COR-L47 (cell line): ENCODE measurements around the gene WDR37.

Experiments
- DNase-seq: peaks from one replicate; lab custom pipeline; 2025; lab: John Stamatoyannopoulos, UW

The WDR37 gene

DNA sequence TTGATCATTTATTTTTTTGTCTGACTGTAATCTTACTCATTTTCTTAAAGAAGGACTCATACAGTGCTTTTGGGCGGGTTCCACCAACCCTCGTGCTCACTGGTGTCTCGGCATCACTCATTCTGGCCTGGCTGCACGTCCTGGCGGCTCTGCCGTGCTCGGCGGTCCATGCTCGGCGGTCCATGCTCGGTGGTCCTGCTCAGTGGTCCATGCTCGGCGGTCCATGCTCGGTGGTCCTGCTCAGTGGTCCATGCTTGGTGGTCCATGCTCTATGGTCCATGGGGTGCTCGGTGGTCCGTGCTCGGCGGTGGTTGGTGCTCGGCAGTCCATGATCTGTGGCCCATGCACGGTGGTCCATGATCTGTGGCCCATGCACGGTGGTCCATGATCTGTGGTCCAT is 72.5 kb downstream of the WDR37 start:
- no peak for DNase-seq

DNA sequence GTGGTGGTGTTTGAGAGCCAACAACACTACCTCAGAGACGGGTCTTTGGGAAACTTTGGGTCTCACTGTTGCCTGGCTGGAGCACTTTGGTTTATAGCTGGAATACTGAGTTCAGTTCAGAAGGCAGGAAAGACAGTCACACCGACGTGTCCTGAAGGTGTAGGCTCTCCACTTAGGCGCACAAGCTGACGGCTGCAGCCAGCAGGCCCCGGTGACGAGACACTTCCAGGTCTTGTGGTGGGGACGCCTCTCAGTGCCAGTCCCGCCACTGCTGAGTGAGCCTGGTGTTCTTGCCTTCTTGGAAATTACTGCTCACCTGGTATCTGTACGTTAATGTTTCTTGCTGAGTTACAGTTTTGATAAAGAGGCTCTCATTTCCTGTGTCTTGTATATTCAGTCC is 74.0 kb downstream of the WDR37 start:
- DNase-seq: no peak

DNA sequence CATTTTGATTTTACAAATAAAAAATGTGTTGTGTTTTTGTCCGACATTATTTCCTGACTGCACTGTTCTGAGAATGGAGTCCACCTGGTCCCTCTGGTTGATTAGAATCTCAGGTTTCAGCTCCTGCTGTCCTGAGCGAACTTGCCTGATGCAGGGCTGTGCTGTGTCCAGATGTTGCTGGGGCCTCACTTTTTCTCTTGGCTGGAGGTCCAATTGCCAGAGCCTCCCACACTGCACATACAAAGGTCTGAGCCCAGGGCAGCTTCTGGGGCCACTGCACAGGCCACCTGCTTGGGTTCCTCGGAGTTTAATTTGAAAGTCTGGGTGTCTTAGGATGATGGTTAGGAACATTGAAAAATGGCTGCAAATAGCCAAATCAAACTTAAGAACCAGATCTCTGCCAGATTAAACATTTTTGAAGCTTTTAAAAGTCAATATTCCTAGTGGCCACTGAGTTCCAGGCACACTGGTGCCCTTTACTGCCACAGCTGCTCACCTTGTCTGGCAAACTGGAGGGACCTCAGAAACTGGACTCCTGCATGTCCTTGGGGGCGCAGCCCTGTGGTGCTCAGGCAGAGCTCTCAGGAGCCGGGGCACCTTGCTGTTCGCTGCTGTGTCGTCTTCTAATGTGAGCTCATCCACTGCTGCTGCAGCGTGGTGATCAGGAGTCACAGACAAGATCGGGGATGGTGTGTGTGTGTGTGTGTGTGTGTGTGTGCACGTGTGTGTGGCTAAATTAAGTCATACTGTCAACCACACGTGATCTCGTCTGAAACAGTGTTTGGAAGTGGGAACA is 75.0 kb downstream of the WDR37 start:
- DNase-seq: no peak

DNA sequence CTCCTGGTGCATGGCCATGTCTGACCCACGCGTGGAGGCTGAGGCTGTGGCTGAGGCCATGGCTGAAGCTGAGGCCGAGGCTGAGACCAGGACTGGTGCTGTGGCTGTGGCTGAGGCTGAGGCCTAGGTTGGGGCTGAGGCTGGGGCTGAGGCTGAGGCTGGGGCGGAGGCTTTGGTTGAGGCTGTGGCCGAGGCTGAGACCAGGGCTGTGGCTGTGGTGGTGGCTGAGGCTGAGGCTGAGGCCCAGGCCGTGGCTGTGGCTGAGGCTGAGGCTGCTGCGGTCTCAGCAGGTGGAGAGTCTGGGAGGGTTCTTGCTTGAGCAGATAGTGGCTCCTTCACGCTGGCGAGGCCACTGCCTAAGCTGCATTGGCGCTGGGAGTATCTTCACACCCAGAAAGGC is 76.4 kb downstream of the WDR37 start:
- DNase-seq: no peak

DNA sequence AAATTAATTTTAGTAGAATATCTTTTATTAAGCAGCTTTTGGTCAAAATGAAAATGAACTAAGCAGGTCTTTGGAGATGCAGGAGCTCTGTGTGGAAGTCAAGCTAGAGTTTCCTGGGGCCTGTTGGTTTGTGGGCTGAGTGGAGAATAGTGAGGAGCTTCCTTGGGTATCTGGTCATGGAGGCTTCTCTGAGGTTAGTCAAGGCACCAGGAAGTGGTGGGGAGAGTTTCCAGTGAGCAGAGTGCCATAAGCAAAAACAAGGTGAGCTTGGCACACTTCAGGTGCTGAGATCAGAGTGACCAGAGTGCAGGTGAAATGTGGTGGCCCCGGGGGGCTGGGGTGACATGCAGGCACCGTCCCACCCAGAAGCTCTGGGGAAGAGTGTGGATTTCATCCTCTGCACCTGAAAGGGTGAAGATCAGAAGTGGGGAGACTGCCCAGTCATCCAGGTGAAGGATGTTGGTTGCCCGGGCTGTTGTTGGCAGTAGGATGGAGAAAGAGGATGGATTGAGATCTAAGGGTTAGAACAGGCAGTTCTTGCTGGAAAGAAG is 77.4 kb downstream of the WDR37 start:
- no peak for DNase-seq

DNA sequence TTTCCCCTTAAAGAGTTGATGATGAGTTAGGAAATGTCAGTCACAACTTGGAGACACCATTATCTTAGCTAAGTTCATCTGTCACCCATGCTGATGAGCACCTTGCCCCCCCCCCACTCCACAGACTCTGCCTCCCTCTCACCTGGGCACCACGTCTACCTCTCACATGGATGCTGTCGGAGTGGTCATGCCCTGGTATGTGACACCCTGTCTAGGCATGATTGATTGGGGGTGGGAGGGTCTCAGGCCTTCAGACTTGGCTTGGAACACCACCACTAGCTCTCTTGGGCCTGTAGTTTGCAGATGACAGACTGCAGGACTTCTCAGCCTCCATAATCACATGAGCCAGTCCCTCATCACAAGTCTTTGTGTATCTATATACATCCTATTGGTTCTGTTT is 78.0 kb downstream of the WDR37 start:
- no peak for DNase-seq

DNA sequence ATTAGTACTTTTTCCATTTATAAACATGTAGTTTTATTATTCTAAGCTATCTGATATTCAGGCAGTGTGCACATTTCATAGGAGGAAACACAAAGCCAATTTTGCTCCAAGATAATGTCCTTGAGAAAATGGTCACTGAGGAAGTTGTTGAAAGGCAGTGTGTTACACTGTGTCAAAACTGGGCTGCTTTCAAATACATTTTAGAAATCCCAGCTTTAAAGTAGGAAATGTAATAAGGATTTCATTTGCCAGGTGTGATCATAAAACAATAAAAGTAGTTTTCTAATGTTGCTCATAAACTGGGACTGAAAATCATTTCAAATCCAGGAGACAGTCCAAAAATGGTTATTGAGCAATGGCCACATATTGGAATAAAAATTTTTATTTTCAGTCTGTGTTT is 80.1 kb downstream of the WDR37 start:
- DNase-seq: no peak

DNA sequence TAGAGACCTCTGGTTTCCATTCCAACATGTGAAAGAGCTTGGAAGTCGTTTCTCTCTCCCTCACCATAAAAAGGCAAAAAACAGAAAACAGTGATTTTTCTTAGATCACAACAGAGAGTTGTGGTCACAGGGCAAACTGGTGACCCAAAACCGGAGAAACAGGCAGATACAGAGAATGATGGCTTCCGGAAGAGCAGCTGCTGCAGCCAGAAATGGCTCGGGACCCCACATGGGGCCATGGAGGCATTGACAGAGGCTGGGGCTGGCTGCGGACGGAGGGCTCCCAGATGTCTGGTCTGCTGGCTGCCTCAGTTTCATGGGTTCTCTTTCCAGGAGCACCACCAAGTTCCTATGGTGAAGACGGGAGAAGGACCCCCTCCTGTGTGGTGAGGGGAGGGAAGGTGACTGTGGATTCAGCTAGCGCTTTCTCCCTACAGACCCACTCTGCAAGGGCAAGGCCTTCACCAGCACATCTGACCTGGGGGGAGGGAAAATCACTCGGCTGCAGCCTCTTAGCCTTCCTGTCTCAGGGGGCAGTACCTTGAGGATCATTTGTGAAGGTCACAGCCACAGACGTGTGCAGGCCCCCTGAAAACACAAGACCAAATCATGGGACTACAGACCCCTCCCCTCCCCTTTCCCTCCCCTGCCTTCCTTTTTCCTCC is 81.4 kb downstream of the WDR37 start:
- DNase-seq: no peak

DNA sequence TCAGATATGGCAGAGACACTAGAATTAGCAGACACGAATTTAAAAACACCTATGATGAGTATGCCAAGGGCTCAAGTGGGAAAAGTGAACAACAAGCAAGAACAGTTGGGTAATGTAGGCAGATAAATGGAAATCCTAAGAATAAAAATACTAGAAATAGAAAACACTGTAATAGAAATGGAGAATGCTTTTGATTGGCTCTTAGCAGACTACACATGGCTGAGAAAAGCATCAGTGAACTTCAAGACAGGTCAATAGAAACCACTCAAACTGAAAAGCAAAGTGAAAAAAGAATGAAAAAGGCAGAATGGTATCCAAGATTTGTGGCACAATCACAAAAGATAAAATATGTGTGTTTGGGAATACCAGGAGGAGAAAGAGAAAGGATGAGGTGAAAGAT is 82.3 kb downstream of the WDR37 start:
- DNase-seq: no peak

DNA sequence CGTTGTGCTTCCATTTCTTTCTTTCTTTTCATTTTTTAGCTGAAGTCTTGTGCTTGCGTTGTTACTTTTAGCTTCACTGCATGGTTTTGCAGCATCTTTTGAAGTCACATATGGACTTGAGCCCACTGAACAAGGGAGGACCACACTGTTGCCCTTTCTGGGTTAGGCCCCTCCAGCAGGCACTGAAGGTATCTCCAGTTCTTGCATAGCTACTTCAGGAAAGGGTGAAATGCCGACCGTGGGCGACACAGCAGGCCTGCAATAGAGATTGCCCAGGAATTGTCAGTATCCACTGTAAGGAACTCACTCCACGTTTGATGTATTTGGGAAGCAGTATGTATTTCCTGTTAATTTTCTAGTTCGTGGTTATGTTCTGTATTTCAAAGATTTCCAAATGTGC is 85.1 kb downstream of the WDR37 start:
- no peak for DNase-seq

DNA sequence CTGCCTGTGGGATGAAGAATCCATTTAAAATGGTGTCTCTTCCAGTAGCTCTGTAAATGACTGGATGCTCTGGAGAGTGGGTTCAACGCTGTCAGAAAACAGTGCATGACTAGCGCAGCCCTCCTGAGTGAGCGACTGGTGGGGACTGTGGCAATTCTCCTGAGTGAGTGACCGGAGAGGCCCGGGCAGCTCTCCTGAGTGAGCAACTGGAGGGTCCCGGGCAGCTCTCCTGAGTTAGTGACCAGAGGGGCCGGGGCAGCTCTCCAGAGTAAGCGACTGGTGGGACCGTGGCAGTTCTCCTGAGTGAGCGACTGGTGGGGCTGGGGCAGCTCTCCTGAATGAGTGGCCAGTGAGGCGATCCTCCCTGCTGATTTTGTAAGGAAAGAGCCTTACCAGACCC is 85.5 kb downstream of the WDR37 start:
- no peak for DNase-seq

DNA sequence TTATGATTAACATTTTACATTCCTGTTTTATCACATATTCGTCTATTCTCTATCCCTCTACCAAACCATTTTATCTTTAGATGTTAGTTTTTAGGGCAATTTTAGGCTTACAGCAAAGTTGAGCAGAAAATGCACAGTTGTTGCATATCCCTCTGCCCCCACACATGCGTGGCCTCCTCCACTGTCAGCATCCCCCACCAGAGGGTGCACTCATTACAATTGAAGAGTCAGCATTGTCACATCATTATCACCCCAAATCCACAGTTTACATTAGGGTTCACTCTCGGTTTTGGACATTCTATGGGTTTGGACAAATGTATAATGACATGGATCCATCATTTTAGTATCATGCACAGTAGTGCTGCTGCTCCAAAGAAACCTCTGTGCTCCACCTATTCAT is 86.4 kb downstream of the WDR37 start:
- no peak for DNase-seq

DNA sequence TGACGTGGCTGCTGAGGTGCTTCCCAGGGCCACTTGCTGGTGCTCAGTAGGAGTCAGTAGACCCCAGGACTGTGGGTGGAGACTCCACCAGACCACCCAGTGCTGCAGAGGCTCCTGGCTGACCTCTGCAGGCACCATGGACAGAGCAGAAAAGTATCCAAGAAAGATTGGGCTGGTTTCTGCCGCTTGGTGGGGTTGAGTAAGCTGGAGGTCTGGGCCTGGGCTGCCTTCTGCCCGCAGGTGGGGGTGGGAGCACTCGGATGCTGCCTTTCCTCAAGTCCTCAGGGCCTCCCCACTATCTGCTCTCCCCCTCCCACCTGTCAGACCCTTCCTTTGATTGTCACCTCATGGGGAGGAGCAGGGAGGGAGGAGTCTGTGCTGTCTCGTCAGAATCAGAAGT is 91.6 kb downstream of the WDR37 start:
- DNase-seq: no peak

DNA sequence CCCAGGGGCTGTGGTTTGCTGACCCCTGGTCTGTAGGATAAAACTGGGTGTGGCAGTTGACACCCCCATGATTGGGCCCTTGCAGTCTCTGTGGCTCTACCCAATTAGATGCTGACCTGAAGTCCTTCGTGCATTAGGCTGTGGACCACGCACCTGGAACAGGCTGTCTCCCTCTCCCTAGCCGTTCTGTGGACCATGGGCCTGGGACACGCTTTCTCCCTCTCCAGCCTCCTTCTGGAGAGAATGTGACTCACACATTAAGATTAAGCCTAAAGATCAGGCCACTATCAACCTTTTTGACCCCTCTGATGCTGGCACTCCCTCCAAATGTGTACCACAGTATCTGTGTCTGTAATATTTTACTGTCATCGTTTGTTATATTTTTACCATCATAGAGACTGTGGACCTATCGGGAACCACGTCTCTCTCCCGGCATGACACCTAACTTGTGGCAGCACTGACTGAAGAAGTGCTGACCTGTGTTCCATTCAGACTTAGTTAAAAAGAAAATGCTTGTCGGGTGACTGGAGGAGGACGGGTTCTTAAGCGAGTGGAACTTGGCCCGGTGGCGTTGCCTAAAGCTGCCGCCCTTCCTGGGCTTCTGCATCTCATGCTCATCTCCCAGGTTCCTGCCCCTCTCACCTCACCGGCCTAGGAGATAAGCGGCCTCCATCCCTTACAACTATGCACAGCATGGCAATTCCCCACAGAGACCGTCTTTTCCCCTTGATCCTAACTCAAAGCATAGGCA is 92.8 kb downstream of the WDR37 start:
- no peak for DNase-seq

DNA sequence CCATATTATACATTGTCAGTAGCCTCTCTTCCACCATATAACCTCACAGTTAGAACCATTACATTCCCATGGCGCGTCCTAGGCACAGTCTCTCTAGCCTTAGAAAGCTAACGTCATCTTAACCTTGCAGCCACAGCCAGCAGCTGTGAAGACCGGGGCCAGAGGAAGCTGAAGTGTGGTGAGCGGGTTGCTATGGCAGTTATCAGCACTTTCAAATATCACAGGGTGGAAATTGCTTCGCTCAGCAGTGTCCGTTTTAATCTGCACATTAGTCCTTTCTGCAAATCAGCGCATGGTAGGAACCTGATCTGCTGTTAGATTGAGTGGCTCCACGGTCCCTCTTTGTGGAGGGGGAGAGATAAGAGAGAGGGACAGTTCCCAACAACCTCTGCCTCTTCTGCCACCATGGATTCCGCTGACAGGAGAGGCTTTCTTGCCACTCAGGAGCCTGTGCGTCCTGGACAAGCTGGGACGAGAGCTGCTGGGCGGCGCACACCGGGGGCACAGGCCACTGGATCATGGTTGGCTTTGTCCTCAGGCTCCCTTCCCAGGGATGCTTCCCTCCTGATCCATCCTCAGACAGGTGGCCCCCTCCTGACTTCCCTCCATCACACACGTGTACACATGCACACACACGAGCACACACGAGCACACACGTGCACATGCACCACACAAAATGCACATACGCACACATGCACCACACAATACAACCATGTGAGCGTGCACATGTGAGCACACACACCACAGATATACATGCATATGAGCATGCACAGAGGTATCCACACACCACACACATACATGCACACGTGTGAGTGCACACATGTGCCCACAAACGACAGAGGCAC is 93.8 kb downstream of the WDR37 start:
- no peak for DNase-seq

DNA sequence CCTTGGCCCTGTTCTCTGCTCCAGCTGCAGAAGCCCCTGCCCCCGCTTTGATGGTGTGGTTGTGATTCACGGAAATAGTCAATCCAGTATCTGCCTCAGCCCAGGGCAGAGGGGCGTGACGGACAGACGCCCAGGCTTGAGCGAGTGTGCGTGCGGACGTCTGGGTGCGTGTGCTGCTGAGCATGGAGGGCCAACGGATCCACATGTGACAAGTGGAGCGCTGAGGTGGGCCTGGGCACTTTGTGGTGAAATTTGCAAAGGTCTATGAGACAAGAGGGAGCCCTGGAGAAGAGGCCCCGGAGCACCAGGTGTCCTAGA is 94.4 kb downstream of the WDR37 start:
- DNase-seq: no peak

DNA sequence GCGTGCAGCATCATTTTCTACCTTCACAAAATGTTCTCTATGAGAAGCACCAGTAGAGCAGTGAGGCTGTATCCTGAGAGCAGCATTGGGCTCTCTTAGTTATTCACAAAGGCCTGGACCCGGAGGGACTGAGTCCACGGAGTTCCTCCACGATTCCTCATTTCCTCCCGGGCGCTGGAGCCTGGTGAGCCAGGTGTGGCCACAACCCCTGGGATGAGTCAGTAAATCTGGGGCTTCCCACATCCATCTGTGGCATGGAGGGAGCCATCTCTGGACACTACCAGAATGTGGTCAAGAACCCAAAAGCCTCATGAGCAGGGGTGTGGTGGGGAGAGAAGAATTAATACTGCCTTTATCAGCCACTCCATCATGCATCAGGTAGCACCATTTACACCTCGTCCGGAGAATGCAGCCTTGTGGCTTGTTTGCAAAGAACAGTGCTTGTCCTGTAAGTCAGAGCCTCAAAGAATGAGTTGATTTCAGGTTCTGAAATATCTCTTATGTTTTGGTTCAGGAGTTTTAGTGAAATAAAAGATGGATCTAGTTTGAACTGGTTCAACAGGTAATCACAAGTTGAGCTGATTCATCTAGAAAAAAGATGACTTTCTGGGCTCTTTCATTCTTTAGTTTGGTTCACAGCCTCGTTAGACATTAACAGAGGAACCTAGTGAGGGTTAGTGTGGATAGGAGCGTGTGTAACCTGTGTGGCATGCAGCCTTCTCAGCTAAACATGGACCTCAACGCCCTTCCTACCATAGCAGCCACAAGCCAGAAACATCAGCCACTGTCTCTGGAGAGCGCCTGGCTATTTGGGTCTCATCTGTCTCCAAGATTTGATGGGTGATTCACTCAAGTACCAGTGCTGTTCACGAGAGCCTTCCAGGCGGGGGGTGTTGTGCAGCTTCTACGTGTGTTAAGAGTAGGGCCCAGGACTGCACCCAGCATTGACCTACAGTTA is 95.2 kb downstream of the WDR37 start:
- DNase-seq: no peak

DNA sequence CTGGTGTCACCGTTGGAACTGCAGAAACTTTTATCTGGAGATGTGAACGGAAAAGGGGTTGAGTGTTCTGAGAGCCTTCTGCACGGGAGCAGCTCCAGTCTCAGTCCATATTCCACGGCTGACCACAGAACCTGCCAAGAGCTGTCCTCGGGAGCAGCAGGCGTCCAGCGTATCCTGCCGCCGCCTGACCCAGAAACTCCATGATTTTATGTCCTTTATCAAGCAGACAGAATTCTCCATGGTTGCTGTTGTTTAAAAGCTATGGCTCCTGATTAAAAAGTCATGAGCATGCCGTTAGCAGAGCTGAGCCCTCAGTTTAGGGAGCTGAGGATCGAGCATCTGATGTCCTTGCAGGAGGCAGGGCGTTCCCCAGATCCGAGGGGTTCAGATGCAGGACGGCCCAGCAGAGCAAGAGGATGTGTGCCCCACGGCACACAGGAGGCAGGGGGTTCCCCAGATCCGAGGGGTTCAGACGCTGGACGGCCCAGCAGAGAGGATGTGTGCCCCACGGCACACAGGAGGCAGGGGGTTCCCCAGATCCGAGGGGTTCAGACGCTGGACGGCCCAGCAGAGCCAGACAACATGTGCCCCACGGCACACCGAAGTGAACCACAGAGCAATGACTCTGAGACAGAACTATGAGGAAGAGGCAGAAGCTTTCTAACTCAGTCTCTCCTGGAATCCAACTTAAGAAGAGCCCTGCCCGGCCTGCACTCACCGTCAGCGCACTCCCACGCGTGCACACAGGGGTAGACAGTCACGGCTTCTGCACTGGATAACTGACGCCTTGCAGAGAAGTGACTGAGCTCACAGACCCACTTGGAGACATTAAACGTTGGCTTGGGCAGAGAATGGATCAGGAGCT is 96.4 kb downstream of the WDR37 start:
- DNase-seq: no peak

DNA sequence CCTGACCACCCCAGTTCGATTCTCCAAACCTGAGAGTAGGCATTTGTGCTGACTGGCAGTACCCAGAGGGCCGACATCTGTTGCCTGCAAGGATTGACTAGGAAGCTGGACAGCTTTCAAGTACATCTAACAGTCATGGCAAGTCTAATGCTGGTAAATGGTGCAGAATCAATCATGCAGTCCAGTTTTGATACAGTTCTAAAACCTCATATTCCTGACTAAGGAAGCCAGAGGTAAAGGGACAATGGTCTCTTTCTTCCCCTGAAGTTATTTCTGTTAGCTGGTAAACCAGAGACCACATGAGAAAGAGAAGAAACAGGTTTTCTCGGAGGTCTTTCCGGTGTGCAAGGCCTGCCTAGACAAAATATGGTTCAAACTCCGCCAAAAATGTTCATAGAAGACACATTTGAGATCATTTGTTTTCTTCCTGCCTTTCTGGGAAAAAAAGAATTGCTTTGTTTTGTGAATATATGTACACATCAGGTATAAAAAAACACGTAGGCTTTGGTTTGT is 97.1 kb downstream of the WDR37 start:
- no peak for DNase-seq
